Eye (tissue), 1 donor: ENCODE data around the gene HRH2.
"Not testable (repeated sequence)": the region's sequence is repeated elsewhere in the genome, so short reads cannot be mapped to it uniquely, and the experiment has no call there.

Experiments used
- DNase-seq: peaks from one replicate; pipeline ENCODE4 v3.0.0-alpha.2; 2015

HRH2 gene

GRCh38 chr5:175649967-175650366, 7.9 kb upstream of the HRH2 start:
- DNase-seq = no peak

DNA sequence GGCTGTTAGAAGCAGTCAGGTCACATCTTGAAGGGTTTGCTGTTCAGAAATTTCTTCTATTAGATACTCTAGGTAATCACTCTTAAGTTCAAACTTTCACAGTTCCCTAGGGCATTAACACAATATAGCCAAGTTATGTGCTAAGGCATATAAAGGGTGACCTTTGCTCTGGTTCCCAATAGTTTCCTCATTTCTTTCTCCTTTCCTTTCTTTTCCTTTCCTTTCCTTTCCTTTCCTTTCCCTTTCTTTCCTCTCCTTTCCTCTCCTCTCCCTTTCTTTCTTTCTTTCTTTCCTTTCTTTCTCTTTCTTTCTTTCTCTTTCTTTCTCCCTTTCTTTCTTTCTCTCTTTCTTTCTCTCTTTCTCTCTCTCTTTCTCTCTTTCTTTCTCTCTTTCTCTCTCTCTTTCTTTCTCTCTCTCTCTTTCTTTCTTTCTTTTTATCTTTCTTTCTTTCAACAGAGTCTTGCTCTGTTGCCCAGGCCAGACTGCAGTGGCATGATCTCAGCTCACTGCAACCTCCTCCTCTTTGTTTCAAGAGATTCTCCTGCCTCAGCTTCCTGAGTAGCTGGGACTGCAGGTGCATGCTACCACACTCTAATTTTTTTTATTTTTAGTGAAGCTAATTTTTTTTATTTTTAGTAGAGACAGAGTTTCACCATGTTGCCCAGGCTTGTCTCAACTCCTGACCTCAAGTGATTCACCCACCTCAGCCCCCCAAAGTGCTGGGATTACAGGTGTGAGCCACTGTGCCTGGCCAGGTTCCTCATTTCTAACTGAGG, 7.3 kb upstream of the HRH2 start:
- DNase-seq = not testable (repeated sequence)

DNA sequence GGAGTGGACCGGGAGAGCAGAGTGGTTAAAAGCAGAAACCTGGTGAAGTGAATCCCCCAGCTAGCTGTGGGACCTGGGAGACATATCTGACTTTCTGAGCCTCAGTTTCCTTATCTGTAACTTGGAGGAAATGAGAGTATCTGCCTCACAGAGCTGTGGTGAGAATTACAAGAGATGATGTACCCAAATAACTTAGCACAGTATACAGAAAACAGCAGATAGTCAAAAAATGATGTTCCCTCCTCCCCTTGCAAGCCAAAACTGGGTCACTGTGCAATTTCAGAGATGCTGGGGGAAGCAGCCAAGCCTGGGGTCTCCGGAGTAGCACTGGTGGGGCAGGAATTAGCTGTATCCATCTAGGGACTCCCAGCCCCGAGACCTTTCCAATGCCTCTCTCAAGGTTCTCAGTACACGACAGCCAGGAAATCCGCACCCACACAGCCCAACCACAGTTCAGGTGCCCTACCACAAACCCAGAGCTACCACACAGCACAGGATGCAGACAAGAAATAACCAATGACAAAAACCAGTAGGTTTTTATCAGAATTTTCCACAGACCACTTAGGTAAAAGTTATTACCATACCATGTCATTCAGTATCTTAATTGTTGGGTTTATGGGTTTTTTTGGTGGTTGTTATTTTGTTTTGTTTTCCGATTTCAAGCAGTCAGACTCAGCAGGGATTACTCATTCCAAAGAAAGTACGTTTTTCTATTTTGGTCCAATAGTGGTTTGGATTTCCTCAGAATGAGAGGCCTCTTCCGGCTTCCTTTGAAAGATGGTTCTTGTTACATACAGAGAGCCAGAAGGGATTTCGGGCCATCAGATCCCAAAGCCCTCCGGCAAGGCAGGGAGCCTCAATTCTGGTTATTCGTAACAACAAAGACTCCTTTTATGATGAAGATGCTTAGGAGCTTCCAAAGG, 4.9 kb upstream of the HRH2 start:
- no peak for DNase-seq

GRCh38 chr5:175653763-175654162, 4.1 kb upstream of the HRH2 start:
- no peak for DNase-seq

- DNase-seq = no peak
Observed at GRCh38 chr5:175654339-175654738, 3.5 kb upstream of the HRH2 start.

GRCh38 chr5:175654807-175655206, 3.1 kb upstream of the HRH2 start:
- DNase-seq = no peak

GRCh38 chr5:175655411-175655810, 2.5 kb upstream of the HRH2 start:
- no peak for DNase-seq

DNA sequence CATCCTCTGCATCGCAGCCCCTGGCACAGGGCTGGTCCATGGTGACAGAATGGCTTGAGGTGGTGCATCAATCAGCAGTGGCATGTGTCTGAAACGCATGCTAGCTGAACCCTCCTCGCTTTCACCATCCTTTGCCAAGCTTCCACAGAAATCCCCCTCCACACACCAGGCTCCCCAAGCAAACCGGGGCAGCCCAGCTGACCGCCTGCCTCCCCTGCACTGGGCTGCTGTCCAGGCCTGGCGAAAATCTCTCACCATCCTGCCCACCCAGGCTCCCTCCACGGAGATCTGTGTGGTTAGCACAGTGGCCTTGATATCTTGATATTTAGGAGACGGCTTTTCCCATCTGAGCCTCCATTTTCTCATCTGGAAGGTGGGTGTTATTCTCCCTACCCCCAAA, 905 bp upstream of the HRH2 start:
- DNase-seq = no peak

DNA sequence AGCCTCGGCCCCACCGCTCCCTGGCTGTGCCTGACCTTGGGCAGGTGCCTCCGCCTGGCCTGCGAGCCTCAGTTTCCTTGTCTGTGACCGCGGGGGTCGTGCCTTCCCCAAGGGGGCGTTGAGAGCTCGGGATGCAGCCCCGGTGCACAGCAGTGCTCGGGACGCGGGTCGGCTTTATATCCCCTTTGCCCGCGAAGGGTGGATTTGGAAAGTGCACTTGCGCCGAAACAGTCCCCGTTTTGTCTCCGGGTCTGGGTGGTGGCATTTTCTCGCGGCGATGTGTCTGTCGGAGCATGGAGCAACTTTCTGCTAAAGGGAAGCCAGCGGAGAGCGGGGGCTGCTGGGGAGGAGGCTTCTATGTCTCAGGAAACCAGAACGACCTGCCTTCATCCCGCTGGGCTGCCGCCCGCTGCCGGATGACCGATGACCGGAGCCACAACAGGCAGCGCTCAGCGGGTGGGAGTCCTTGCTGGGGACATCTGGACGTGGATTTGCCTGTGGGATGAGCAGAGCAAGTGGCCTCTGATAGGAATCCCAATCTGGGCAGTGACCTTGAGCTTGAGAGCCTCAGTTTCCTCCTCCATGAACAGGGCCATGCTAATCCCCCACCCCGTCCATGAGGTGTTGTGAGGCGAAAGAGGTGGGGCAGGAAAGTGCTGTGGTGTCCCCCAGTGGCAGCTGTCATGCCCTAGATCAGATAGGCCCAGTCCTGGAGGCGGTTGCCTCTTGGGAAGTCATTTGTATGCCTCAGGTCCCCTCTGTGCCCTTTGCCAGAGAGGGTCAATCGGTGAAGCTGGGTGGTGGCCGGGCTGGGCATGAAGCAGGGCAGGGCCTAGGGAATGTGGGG, 651 bp downstream of the HRH2 start:
- DNase-seq = peak; percentile 42

DNA sequence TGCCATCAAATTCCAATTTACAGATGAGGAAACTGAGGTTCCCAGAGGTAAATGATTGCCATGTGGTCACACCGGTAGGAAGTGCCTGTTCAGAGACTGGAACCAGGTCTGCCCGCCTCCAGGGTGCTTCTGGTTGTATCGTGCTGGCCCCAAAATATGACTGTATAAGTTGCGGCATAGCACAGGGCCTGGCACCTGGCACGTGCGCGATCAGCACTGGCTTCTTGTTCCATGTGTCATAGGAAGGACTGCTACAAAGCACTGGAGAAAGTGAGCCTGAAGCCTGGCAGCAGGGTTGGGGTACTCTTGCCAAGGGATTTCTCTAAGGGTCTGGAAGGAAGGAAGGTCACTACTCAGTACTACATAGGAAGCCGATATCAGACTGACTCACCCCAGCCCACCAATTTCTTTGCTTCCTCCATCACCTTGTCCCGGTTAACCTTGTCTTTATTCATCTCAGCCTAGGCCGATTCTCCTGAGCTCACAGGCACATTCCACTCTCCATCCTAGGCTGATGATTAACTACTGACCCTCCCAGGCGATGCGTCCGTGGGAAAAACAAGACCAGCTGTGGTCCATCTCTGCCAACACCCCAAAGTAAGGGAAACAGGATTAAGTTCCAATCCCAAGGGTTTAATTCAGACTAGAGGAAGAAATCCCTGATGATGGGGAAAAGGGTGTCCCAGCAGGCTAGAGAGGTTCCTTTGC, 1.8 kb downstream of the HRH2 start:
- no peak for DNase-seq

DNA sequence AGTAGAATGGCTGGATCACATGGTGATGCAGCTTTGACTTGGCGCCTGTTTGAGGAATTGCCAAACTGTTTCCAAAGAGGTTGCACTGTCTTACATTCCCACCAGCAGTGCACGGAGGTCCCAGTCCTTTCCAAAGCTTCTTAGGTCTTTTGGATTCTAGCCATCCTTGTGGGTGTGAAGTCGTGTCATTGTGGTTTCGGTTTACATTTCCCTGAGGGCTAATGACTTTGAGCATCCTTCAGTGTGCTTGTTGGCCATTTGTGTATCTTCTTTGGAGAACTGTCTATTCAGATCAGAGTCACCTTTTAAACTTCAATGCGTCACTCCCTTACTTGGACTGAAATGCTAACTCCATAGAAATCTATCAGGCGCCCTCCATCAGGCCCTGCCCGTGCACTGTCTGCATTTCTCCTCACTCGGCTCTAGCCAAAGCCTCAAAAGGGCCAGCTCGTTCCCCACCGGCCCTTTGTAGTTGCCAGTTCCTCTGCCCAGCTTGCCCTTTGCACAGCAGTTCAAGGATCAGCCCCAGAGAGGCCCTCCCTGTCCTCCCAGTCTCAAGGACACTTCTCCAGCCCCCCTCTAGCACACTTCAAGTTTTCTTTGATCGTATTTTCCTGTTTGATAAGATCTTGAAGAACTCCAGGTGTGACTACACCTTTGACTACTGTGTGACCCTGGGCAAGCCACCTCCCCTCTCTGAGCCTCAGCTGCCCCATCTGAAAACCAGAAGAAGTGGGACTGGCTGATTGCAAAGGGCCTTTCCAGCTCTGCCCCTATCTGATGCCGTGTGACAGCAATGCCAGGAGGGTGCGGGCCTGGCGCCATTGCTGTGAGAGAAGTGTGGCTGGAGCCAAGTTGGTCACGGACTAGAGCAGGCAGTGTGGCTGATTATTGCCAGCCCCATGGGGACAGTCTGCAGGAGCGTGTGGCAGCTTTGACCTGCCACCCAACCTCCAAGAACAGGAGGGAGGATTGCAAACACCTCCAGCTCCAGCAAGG, 5.6 kb downstream of the HRH2 start:
- DNase-seq = no peak

DNA sequence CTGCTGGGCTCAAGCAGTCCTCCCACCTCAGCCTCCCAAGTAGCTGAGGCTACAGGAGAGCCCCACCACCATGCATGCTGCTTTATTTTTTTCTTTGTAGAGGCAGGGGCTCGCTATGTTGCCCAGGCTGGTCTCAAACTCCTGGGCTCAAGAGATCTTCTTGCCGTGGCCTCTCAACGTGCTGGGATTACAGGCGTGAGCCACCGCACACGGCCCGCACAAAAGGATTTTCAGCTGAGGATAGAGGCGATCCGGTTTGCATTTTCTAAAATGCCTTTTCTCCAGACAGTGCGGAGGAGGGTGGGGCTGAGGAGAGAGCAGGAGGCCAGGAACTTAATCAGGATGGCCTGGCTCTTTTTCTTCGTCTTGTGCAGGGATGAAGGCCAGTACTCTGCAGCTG, 6.9 kb downstream of the HRH2 start:
- no peak for DNase-seq

- DNase-seq = no peak
Observed at GRCh38 chr5:175666216-175666615, 8.3 kb downstream of the HRH2 start.

DNA sequence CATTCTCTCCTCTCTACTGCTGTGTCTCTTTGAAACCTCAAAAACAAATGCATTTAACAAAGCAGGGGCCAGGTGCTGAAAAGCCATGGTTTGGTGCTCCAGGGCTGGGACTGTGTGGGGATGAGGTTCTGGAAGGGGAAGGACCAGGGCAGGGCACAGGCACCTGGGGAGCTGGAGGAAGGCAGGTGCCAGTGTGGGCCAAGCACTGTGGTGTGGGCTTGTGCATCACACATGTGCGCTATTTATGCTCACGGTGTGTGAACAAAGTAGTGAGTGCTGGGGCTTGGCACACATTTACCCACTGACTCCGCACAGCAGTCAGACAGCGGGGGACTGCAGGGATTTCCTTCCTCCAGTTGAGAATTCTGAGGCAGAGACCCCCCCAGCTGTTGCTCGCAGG, 10.1 kb downstream of the HRH2 start:
- no peak for DNase-seq

- no peak for DNase-seq
Observed at GRCh38 chr5:175670372-175670771, 12.5 kb downstream of the HRH2 start.

DNA sequence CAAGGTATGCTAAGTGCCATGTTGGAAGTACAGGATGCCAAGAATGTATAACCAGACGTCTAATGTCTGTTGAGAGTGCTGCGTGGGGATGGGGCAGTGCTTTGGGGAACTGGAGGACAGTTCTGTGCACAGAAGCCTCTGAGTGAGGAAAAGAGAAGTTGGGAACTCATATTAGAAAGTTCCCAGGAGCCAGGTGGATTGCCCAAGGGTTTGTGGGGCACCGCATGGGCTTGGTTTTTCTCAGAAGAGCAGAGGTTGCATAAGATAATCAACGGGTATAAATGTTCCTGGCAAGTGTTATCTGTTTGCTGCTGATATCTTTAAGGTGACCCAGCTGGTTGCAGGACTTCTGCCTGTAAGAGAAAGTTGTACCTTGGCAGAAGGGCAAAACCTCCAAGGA, 13.1 kb downstream of the HRH2 start:
- no peak for DNase-seq

GRCh38 chr5:175672976-175673648, 15.2 kb downstream of the HRH2 start:
- DNase-seq = no peak

GRCh38 chr5:175674731-175675346, 17.0 kb downstream of the HRH2 start:
- no peak for DNase-seq

DNA sequence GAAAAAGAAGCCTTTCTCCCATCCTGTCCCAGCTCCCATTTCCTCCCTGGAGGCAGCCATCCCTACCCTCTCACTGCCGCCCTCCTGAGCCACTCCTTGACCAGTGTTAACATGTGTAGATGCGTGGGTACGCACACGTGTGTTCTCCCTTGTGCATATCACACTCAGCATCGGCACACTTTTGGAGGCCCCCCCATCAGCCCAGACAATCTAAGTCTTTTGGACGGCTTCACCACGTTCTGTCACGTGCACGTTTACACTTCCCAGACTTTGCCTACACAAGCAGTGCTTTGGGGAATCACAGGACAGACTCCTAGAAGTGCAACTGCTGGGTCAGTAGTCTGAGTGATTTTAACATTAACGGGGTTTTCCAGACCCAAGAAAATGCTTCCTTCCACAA, 18.0 kb downstream of the HRH2 start:
- no peak for DNase-seq

- DNase-seq = no peak
Observed at GRCh38 chr5:175677571-175677970, 19.7 kb downstream of the HRH2 start.
